A673 (cell line): Measurements from ENCODE around the gene BAZ1A. TPM values are rescaled to one million over a fixed set of nuclear protein-coding genes. Genes with fewer than 3 reads are reported as not detected.
"Not testable (repeated sequence)": the region's sequence is repeated elsewhere in the genome, so short reads cannot be mapped to it uniquely, and the experiment has no call there.

Source experiments
- BruUV-seq: library from RNA; stranded (reverse); fragments of 400-500 nt; replicated peaks from 2 replicates; lab custom pipeline; 2021; lab: Mats Ljungman, UMichigan
- CTCF ChIA-PET: fragments of 300-600 bp; sonication (Branson Sonifier 250); formaldehyde crosslinking; loops from one replicate; lab custom pipeline; 2022; ENCODE audit warnings: antibody characterized with exemption; lab: Charles Lee
- POLR2A ChIA-PET: fragments of 300-600 bp; sonication (Branson Sonifier 250); formaldehyde crosslinking; loops from one replicate; lab custom pipeline; 2022; ENCODE audit warnings: antibody characterized with exemption; ENCODE audit not compliant: low non-redundant PET; lab: Charles Lee
- DNase-seq: peaks from one replicate; pipeline ENCODE4 v3.0.0-alpha.2; 2015; ENCODE audit warnings: low spot score
- H3K27ac ChIP-seq: fragments of 200-600 bp; sonication (generic); 2 replicates; pipeline ENCODE4 v1.5.1; 2016; ENCODE audit warnings: mixed run types, low read depth, mild to moderate bottlenecking, mixed read lengths, antibody characterized with exemption, low read length; ENCODE audit not compliant: poor library complexity, severe bottlenecking
- H3K27me3 ChIP-seq: fragments of 200-600 bp; sonication (generic); replicated peaks from 2 replicates; pipeline ENCODE4 v1.6.1; 2017; ENCODE audit warnings: mixed run types, low read depth, mild to moderate bottlenecking, mixed read lengths, antibody characterized with exemption, low read length; ENCODE audit not compliant: insufficient read depth, poor library complexity
- H3K36me3 ChIP-seq: fragments of 200-600 bp; sonication (generic); 2 replicates; pipeline ENCODE4 v1.6.1; 2016; ENCODE audit warnings: mixed run types, mild to moderate bottlenecking, mixed read lengths, antibody characterized with exemption, low read length; ENCODE audit not compliant: insufficient read depth, poor library complexity, severe bottlenecking
- H3K4me1 ChIP-seq: fragments of 200-600 bp; sonication (generic); 2 replicates; pipeline ENCODE4 v1.6.1; 2017; ENCODE audit warnings: mixed run types, mild to moderate bottlenecking, mixed read lengths, antibody characterized with exemption, low read length; ENCODE audit not compliant: insufficient read depth, poor library complexity, severe bottlenecking
- H3K4me3 ChIP-seq: fragments of 200-600 bp; sonication (generic); 2 replicates; pipeline ENCODE4 v1.5.1; 2016; ENCODE audit warnings: low read depth, mixed run types, mild to moderate bottlenecking, mixed read lengths, low read length; ENCODE audit not compliant: poor library complexity, severe bottlenecking
- H3K9me3 ChIP-seq: fragments of 200-600 bp; sonication (generic); 2 replicates; pipeline ENCODE4 v1.6.1; 2016; ENCODE audit warnings: mixed run types, low read depth, mild to moderate bottlenecking, mixed read lengths, antibody characterized with exemption, low read length; ENCODE audit not compliant: poor library complexity, severe bottlenecking
- EZH2 ChIP-seq: fragments of 200-600 bp; sonication (generic); IDR thresholded peaks from 2 replicates; pipeline ENCODE4 v1.6.1; 2017; ENCODE audit warnings: borderline replicate concordance, low read depth, mild to moderate bottlenecking, mixed read lengths, antibody characterized with exemption, low read length; ENCODE audit not compliant: poor library complexity, severe bottlenecking
- intact Hi-C: fragments of 100-400 bp; cut with micrococcal nuclease; formaldehyde crosslinking; loops from one replicate; pipeline ENCODE4 v1.10.0; 2022; ENCODE audit not compliant: unreplicated experiment
- total RNA-seq: library from RNA; stranded (reverse); gene quantifications from 2 replicates; pipeline ENCODE4 v1.2.3, GENCODE V29; 2021
- TF ChIP-seq, protein P1 (sequence below): fragments of 300-800, 200-600 bp; sonication (generic); conservative IDR thresholded peaks from 2 replicates; pipeline ENCODE4 v1.5.1; 2017; ENCODE audit warnings: low read depth, mild to moderate bottlenecking, antibody characterized with exemption, low read length, moderate library complexity, mixed read lengths

BAZ1A gene
- total RNA-seq, 1 experiment from 2014 or later: 70.3 TPM

DNA sequence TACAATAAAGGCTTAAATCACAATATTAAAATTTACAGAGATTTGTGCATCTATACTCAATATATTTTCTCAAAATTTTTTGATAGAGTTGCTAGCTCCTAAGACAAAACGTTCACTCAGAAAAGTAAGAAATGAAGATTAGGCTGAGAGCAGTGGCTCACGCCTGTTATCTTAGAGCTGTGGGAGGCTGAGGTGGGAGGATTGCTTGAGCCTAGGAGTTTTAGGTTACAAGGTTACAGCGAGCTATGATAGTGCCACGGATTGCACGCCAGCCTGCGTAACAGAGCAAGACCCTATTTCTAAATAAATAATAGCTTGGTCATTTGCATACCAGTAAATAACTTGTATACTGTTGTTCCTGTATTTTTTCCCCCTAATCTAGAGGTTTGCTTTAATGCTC is 125.8 kb downstream of the BAZ1A start:
- no TSS peak for BruUV-seq
- intact Hi-C loops: no loop called here
- ChIA-PET CTCF (interaction anchor here (0.6 to 1.0 kb wide), 2 partner anchors 10 to 26 kb away, joined by 4 read pairs; no protein-coding TSS in a partner anchor), POLR2A (no interaction called here)
- no peaks in the 10 kb centered on the region for H3K27me3 ChIP-seq
- DNase-seq: no peak
- no peak overlapping the region for H3K27ac ChIP-seq
- no peaks in the 10 kb centered on the region for H3K4me1 ChIP-seq
- H3K9me3 ChIP-seq: no peaks in the 10 kb centered on the region
- H3K36me3 ChIP-seq: peaks cover 13% of the 10 kb centered on the region
- TF ChIP-seq EZH2: no peak
- TF ChIP-seq, protein P1, sequence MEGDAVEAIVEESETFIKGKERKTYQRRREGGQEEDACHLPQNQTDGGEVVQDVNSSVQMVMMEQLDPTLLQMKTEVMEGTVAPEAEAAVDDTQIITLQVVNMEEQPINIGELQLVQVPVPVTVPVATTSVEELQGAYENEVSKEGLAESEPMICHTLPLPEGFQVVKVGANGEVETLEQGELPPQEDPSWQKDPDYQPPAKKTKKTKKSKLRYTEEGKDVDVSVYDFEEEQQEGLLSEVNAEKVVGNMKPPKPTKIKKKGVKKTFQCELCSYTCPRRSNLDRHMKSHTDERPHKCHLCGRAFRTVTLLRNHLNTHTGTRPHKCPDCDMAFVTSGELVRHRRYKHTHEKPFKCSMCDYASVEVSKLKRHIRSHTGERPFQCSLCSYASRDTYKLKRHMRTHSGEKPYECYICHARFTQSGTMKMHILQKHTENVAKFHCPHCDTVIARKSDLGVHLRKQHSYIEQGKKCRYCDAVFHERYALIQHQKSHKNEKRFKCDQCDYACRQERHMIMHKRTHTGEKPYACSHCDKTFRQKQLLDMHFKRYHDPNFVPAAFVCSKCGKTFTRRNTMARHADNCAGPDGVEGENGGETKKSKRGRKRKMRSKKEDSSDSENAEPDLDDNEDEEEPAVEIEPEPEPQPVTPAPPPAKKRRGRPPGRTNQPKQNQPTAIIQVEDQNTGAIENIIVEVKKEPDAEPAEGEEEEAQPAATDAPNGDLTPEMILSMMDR: no peak
- H3K4me3 ChIP-seq: no peak overlapping the region

- CTCF ChIA-PET: no interaction called here
- intact Hi-C loops: no loop called here
- H3K27me3 ChIP-seq: no peaks in the 10 kb centered on the region
- H3K9me3 ChIP-seq: no peaks in the 10 kb centered on the region
- H3K27ac ChIP-seq: no peak overlapping the region
- DNase-seq: no peak
- no peak for TF ChIP-seq EZH2
- TF ChIP-seq, protein P1: no peak
- POLR2A ChIA-PET: no interaction called here
- H3K4me3 ChIP-seq: no peak overlapping the region
- H3K4me1 ChIP-seq: no peaks in the 10 kb centered on the region
- no TSS peak for BruUV-seq
- no peaks in the 10 kb centered on the region for H3K36me3 ChIP-seq
These were observed 132.7 kb downstream of the BAZ1A start for GRCh38 chr14:34742270-34743115.

DNA sequence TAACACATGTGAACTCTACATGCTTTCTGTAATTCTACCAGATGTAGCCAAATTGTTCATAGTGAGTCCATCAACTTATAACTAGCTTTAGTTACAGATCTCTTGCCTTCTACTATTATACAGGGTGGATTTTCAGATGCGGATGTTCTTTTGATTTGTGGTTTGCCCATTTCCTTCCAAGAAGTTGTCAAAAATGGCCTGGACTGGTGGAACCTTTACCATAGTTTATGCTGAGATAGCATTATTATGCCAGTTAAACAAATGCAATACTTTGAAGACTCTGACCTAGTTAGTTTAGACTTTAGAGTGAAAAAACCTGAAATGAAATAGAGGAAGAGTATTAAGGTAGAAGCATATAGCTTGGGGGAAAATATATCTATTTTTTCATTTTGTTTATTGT is 133.3 kb downstream of the BAZ1A start:
- H3K27me3 ChIP-seq: no peaks in the 10 kb centered on the region
- POLR2A ChIA-PET: no interaction called here
- no peak for DNase-seq
- H3K27ac ChIP-seq: no peak overlapping the region
- intact Hi-C loops: no loop called here
- no peak overlapping the region for H3K4me3 ChIP-seq
- no peaks in the 10 kb centered on the region for H3K4me1 ChIP-seq
- no peaks in the 10 kb centered on the region for H3K36me3 ChIP-seq
- H3K9me3 ChIP-seq: no peaks in the 10 kb centered on the region
- BruUV-seq: no TSS peak
- CTCF ChIA-PET: no interaction called here
- TF ChIP-seq, protein P1: no peak
- no peak for TF ChIP-seq EZH2

GRCh38 chr14:34740139-34740538 is 135.0 kb downstream of the BAZ1A start:
- BruUV-seq, H3K27me3 ChIP-seq, H3K36me3 ChIP-seq, H3K27ac ChIP-seq, H3K4me3 ChIP-seq, H3K9me3 ChIP-seq, intact Hi-C loops, H3K4me1 ChIP-seq, DNase-seq: not testable (repeated sequence)
- CTCF ChIA-PET: interaction anchor here (0.6 kb wide), 1 partner anchor 9 kb away, joined by 4 read pairs; no protein-coding TSS in a partner anchor
- POLR2A ChIA-PET: interaction anchor here (0.6 kb wide), 1 partner anchor 360 kb away, joined by 10 read pairs; no protein-coding TSS in a partner anchor

DNA sequence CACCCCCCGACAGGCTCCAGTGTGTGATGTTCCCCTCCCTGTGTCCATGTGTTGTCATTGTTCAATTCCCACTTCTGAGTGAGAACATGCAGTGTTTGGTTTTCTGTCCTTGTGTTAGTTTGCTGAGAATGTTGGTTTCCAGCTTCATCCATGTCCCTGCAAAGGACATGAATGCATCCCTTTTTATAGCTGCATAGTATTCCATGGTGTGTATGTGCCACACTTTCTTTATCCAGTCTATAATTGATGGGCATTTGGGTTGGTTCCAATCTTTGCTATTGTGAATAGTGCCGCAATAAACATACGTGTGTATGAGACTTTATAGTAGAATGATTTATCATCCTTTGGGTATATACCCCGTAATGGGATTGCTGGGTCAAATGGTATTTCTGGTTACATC is 138.1 kb downstream of the BAZ1A start:
- BruUV-seq, DNase-seq, H3K9me3 ChIP-seq, H3K36me3 ChIP-seq, intact Hi-C loops, CTCF ChIA-PET, H3K4me1 ChIP-seq, H3K4me3 ChIP-seq, POLR2A ChIA-PET, H3K27ac ChIP-seq, H3K27me3 ChIP-seq: not testable (repeated sequence)
